ENCODE measurements around the gene MAK.
"Not testable (repeated sequence)": the region's sequence is repeated elsewhere in the genome, so short reads cannot be mapped to it uniquely, and the experiment has no call there.

The MAK gene

DNA sequence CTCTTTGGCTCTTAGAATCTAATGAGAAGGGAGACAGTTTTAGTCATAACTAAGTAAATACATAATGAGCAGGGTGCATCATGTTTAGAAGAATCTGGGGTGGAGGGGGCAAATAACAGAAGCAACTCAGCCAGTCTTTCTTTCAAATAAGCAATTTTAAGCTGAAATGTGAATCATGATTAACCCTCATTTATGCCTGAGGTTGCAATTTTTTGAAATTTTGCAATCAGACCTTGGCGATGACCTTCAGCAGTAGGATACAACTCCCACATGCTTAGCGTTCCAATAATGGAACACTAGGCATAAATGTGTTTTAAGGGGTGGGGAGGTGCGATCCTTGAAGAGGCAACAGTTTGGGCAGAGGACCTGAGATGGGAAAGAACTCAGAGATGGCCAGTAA lies 60.1 kb downstream of the MAK start:
- DNase-seq: no peak

DNA sequence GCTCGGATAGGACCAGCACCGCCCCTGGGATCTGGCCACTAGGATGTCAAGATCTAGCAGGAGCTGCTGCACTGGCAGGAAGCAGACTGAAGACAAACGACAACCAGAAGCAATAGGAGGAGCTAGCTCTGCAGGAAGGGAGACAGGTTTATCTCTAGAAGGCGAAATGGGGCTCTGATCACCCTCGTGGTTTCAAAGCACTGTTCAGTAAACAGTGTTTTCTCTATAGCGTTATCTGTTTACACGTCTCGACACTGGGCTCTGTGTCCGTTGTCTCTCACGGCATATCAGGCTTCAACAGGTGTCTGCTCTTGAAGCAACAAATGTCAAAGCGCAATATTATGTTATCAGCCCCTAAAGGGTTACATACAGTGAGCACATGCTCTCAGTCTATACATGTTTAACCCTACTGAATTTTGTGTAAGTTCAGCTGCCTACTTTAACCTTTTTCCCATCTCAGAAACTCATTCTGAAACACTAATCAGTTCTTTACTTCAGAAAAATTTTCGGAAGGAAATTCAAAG lies 66.9 kb downstream of the MAK start:
- DNase-seq: no peak

DNA sequence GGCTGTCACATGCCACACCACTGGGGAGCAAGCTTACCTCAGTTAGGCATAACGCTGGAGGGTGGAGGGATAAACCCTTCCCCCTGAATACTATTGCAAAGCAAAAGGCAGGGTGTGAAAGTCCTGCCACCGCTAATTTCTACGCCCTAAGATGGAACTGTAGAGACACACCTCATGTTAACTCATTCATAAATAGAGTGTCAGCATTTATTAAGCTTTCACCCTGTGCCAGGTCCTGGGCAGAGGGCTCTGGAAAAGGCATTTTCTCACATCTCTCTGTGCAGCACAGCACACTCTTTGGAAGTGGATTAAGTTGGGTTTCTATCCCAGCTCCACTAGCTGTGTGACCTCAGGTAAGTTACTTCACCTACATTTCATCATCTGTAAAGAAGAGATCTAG lies 68.9 kb downstream of the MAK start:
- DNase-seq: no peak

DNA sequence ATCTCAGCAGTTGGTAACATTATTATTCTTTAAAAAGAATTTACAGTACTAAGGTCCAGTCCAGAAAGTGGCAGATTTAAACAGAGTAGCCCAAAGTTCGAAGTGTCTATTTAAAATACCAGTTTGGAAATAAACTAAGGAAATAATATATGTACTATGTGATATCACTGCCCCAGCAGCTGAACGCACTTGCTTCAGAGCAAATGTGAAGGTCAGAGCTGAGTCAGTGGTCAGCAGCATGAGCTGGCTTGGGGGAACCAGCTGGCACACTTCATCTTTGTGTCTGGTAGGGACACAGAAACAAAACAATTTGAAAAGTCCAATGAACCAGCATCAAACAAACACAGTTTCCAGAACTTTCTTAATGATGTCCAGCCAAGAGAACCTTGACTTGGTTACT lies 75.3 kb downstream of the MAK start:
- no peak for DNase-seq

DNA sequence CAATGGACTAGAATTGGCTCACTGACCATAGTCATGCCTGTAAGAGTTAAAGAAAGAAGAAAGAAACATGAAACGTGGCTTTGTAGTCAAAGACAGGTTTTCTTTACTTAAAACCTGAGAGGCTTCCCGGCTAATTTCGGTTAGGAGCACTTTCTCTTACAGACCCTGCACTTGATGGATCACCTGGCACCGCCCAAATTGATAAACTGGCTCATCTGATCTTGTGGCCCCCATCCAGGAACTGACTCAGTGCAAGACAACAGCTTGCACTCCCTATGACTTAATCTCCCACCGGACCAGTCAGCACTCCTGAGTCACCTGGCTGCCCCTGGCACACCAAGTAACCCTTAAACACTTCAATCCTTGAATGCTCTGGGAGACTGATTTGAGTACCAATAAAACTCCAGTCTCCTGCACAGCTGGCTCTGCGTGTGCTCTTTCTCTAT lies 78.4 kb downstream of the MAK start:
- no peak for DNase-seq

DNA sequence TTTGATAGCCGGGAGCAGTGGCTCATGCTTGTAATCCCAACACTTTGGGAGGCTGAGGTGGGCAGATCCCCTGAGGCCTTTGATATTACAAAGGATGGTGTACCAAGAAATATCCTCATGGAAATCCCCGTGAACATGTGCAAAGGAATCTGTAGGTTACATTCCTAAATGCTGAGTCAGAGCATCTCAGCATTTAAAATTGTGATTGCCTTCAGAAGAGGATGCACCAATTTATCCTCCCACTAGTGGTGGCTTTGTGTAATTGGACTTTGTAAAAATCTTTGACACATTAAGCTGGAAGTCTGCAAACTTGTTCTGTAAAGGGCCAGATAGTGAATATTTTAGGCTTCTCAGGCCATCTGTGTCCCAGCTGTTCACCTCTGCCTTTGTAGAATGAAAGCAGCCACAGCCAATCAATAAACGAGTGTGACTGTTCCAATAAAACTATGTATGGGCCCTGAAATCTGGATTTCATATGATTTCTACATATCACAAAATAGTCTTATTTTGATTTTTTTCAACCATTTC lies 79.0 kb downstream of the MAK start:
- DNase-seq: no peak

DNA sequence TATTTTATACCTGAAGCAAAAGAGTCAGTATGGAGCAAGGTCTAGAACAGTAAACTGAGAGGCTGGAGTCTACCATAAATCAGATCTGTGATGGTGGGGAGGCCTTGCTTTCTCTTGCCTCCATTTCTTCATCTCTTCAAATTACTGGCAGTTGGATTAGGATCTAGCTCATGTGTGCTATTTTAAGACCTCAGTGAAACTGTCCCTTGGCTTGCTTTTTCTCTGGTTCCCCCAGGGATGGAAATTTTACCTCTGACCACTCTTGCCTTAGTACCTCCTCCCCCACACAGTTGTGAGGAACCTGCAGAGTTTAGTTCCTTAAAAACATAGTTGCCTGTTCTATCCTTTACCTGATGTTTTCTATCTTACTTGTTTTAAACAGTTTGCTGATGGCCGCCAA lies 82.3 kb downstream of the MAK start:
- no peak for DNase-seq

DNA sequence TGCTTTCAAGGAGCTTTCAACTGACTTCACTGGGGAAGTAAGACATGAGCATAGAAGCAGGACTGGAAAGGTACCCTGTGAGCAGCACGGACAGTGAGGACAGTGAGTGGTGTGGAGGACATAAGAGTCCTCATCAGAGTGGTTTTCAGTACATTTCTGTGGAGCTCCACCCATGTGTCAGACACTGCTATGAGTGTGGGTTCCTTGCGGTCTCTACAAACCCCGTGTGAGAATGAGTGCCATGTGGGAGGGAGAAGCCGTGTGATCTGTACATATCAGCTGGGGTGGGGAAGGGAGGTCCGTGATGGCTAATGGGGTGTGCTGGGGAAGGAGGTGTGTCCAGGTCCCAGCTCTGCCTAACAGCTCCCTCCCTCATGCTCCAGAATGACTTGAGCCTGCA lies 86.6 kb downstream of the MAK start:
- DNase-seq: not testable (repeated sequence)

DNA sequence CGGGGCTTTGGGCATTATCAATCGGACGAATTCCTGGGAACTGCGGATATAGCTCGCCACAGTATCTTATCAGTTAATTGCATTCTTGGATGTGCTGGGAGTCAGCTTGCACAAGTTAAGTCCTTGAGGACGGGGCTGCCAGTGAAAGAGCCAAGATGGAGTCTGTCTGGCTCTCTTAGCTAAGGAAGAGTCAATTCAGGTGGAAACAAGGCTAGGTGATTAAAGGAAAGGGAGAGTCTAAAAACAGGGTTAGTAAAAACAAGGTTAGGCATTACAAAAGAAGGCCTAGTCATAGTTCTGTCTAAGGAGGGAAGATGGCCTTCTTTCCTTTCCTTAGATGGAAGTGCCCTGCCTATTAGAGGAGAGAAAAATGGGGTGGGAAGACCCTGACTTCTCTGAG lies 87.8 kb downstream of the MAK start:
- DNase-seq: not testable (repeated sequence)

DNA sequence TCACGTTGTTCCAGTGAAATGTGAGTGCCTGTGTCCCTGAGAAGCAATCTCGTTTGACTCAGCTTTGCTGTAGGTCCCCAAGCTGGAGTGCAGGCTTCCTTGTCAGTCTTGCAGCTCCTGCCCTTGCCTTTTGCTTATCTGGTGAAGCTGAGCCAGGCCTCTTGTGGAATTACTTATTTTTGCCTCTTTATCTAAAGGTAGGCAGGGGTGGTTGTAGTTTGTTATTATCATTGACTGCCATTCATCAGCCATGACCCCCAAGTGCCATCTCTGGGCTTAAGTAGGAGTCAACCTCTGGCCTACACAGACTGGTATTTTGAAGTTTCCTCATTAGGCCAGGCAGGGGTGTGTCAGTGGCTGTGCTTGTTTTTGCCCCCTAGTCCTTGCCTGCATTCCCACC lies 88.6 kb downstream of the MAK start:
- no peak for DNase-seq

DNA sequence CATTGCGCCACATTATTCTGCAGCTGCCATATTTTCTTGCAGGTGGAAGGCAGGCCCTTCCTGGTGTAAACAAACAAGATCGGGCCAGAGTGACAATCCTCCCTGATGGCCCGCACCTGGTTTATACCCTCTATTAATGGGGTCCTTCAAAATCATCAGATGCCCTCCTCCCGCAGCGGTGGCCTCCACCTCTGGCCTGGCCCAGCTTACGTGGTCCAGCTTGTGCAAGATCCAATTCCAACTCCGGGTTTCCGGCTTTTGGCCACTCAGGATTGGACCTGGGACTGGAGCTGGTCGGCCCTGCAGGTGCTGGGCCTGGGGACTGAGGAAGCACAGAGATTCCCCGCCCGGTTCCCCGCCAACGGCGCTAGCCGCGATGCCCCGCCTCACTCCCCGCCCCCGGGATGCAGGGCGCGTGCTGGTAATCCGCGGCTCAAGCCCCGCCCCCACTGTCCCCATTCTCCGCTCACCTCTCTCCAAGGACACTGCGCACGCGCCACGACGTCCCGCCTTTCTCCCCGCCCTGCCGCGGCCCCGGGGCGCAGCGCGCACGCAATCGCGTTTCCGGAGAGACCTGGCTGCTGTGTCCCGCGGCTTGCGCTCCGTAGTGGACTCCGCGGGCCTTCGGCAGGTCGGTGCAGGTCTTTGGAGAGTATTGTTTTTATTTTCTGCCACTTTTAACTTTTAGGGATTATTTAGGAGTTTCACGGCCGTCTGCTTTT lies 90.9 kb downstream of the MAK start, which contains the start of gene TMEM14B:
Gene TMEM14B (plus strand): TSS at position 555 of the 722 bp plus-strand sequence. CDS start 1,441 bp downstream, outside the sequence.
- DNase-seq: peak; percentile 97 to 99 (median 98)

DNA sequence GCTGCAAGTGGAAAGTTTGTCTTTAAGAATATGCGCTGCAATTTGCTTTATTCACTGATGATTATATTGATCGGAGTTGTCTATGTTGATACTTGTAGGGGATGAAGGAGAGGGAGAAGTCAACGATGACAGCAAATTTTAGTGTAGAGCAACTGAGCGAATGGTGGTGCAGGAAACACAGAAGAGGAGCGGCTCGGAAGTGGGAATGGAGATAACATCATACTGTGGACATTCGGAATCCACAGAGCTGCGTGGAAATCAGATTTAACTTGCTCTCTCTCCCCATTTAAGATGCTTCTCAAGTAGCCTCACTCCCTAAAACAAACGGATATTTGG lies 91.5 kb downstream of the MAK start:
- no peak for DNase-seq

DNA sequence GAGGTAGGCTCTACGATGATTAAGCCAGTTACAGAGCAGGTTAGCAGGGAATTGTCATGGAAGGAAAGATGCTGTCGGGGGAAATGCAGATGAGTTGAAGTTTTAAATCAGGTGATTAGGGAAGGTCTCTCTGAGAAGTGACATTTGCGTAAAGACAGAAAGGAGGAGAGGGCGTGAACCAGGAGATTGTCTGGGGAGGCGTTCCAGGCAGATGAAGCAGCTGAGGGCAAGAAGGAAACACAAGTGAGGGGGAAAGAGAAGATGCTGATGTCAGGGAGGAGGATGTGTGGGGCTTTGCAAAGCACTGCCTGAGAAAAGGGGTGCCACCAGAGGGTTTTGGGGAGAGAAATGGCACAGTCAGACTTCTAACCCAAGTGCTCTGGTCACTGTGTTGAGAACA lies 93.2 kb downstream of the MAK start:
- no peak for DNase-seq

DNA sequence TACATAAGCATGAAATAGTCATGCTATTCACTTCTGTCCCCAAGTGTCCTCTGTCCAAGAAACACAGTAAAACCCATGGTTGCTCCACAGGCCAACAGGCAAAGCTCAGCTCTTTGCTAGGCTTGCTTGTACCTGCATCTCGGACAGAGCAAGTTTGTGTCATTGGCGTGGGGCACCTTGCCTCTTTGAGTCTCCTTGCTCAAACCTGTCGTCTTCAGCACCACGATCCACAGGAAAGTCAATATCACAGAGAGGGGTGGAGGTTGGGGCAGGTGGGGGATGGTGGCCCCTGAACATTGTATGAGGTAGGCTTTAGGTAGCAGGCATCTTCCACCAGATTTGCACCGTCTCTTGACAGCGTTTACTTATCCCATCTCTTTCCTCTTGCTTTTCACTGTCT lies 94.8 kb downstream of the MAK start:
- no peak for DNase-seq

DNA sequence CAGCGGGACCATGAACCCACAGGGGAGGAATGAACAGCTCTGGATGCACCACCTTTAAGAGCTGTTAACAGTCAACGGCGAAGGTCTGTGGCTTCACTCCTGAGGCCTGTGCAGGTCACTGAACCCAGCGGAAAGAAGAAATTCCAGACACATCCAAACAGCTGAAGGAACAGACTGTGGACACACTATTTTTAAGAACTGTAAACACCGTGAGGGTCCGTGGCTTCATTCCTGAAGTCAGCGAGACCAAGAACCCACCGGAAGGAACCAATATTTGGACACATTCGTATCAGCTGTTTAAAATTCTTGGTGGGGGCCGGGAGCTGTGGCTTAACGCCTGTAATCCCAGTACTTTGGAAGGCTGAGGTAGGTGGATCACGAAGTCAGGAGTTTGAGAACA lies 96.1 kb downstream of the MAK start:
- DNase-seq: no peak

DNA sequence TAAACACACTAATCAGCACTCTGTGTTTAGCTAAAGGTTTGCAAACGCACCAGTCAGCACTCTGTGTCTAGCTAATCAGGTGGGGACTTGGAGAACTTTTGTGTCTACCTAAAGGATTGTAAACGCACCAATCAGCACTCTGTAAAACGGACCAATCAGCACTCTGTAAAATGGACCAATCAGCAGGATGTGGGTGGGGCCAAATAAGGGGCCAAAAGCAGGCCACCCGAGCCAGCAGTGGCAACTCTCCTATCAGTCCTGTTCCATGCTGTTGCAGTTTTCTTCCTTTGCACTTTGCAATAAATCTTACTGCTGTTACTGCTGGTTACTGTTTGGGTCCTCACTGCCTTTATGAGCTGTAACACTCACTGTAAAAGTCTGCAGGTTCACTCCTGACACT lies 96.7 kb downstream of the MAK start:
- not testable (repeated sequence) for DNase-seq

DNA sequence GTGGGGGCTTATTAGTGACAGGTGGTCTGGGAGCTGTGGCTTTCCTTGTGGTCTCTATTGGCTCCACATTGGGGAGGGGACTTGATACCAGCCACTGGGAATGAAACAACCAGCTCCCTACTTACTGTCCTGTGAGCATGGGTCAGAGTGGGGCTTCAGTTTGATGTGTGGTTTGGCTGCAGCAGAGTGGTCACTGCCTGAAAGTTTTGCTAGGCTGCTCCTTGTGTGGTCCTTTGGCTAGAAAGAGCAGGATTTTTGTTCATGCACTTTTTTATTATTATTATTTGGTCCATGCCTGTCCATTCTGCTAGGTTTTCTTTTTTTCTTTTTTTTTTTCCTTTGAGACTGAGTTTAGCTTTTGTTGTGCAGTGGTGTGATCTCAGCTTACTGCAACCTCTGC lies 98.3 kb downstream of the MAK start:
- no peak for DNase-seq

DNA sequence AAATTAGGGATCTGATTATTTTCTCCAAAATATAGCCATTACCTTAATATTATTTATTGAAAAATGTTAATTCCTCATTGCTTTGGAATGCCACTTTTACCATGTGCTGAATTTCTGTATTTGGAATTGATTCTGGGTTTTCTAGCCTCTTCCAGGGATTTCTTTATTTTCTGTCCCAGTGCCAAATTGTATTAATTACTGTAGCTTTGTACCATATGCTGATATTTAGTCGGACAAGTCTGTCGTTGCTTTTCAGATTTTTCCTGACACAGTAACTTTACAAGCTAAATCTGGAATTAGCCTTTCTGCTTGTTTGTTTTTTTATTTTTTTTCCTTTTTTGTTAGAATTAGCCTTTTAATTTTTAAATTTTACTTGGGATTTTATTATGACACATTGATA lies 101.6 kb downstream of the MAK start:
- no peak for DNase-seq

DNA sequence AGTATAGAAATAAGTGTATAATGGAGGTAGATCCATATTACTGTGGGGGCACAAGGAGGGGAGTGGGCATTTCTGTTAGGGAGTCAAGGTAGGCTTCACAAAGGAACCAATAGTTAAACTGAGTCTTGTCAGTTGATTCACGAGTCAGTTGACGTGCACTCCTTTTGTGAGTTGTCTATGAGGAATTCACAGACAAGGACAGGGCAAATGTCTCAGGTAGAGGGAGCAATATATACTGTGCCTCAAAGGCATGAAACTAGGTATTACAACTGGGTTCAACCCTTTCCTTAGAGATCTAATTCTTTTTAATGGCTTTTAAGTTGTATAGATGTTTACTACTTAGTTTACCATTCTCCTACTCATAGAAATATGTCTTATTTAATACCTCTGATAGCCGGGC lies 104.5 kb downstream of the MAK start:
- no peak for DNase-seq

DNA sequence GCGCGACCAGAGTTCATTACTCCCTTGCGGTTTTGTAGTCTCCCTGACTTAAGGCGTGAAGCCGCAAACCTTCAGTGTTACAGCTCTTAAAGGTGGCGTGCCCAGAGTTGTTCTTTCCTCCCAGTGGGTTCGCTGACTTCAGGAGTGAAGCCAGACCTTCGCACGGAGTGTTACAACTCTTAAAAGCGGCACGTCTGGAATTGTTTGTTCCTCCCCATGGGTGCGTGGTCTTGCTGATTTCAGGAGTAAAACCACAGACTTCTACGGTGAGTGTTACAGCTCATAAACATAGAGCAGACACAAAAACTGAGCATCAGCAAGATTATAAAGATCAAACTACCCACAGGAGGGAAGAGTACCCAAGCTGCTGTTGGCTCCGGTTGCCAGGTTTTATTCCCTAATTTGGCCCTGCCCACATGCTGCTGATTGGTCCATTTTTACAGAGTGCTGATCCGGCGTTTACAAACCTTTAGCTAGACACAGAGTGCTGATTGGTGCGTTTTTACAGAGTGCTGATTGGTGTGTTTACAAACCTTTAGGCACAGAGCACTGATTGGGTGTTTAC lies 105.1 kb downstream of the MAK start:
- no peak for DNase-seq

DNA sequence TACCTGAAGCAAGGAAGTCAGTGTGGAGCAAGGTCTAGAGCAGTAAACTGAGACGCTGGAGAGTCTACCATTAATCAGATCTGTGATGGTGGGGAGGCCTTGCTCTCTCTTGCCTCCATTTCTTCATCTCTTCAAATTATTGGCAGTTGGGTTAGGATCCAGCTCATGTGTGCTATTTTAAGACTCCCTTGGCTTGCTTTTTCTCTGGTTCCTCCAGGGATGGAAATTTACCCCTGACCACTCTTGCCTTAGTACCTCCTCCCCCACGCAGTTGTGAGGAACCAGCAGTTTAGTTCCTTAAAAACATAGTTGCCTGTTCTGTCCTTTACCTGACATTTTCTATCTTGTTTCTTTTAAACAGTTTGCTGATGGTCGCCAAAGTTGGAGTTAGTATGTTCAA lies 108.1 kb downstream of the MAK start:
- no peak for DNase-seq

DNA sequence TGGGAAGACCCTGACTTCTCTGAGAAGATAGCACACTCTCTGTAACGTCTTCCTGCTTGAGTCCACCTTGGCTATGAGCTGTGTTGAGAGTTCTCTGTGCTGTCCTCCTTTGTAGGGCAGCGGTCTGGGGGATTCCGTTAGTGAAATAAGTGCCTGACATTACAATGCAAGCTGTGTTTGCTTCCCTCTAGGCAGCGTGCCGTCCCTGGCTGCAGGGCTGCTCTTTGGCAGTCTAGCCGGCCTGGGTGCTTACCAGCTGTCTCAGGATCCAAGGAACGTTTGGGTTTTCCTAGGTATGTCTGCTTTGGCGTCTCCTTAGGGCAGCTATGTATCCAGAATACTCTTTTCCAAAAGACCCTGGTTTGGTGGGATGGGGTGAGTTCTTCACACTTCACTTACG lies 112.6 kb downstream of the MAK start:
- DNase-seq: no peak

DNA sequence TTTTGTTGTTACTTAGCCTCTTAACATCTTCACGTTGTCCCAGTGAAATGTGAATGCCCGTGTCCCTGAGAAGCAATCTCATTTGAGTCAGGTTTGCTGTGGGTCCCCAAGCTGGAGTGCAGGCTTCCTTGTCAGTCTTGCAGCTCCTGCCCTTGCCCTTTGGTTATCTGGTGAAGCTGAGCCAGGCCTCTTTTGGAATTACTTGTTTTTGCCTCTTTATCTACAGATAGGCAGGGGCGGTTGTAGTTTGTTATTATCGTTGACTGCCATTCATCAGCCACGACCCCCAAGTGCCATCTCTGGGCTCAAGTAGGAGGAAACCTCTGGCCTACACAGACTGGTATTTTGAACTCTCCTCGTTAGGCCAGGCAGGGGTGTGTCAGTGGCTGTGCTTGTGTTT lies 113.3 kb downstream of the MAK start:
- DNase-seq: no peak

DNA sequence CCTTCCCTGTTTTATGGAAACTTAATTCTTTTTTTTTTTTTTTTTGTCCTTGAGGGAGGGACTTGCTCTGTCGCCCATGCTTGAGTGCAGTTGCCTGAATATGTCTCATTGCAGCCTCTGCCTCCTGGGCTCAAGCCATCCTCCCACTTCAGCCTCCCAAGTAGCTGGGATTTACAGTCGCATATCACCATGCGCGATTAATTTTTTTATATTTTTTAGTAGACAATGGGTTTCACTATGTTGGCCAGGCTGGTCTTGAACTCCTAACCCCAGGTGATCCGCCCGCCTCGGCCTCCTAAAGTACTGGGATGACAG lies 114.8 kb downstream of the MAK start:
- no peak for DNase-seq
